Parathyroid adenoma (tissue), 2 donors: Measurements from ENCODE around the gene TMEM86B.
"Not testable (repeated sequence)": the region's sequence is repeated elsewhere in the genome, so short reads cannot be mapped to it uniquely, and the experiment has no call there.

Experiments used
- H2AFZ ChIP-seq: fragments of 300-600 bp; sonication (generic); one replicate; pipeline ENCODE4 v1.7.0; 2017; ENCODE audit warnings: antibody characterized with exemption, mild to moderate bottlenecking
- H3K27ac ChIP-seq: fragments of 300-600 bp; sonication (generic); one replicate; pipeline ENCODE4 v1.7.0; 2017
- H3K27me3 ChIP-seq: fragments of 300-600 bp; sonication (generic); one replicate; pipeline ENCODE4 v1.7.0; 2017; ENCODE audit warnings: low read length; ENCODE audit not compliant: control insufficient read depth, insufficient read depth
- H3K36me3 ChIP-seq: fragments of 300-600 bp; sonication (generic); one replicate; pipeline ENCODE4 v1.7.0; 2017; ENCODE audit warnings: low read length; ENCODE audit not compliant: control insufficient read depth, insufficient read depth
- H3K4me1 ChIP-seq: fragments of 300-600 bp; sonication (generic); one replicate; pipeline ENCODE4 v1.7.0; 2017; ENCODE audit warnings: control low read depth
- H3K4me2 ChIP-seq: fragments of 300-600 bp; sonication (generic); one replicate; pipeline ENCODE4 v1.7.0; 2017; ENCODE audit warnings: low read length
- H3K4me3 ChIP-seq: fragments of 300-600 bp; sonication (generic); one replicate; pipeline ENCODE4 v1.7.0; 2017; ENCODE audit warnings: low read depth, low read length
- H3K79me2 ChIP-seq: fragments of 300-600 bp; sonication (generic); one replicate; pipeline ENCODE4 v1.7.0; 2017; ENCODE audit warnings: control low read depth
- H3K9ac ChIP-seq: fragments of 300-600 bp; sonication (generic); one replicate; pipeline ENCODE4 v1.7.0; 2017; ENCODE audit warnings: mild to moderate bottlenecking
- H3K9me3 ChIP-seq: fragments of 300-600 bp; sonication (generic); one replicate; pipeline ENCODE4 v1.7.0; 2017; ENCODE audit warnings: low read length; ENCODE audit not compliant: control insufficient read depth
- CTCF ChIP-seq: fragments of 300-600 bp; sonication (generic); IDR thresholded peaks from one replicate; pipeline ENCODE4 v1.7.0; 2017; ENCODE audit warnings: antibody characterized with exemption, mild to moderate bottlenecking
- donor health status: primary hyperparathyroidism.

TMEM86B gene

GRCh38 chr19:55206664-55207500, 21.7 kb downstream of the TMEM86B start:
- Histone ChIP-seq H3K27ac (no peak overlapping the region), H3K4me3 (no peak overlapping the region), H3K9me3 (no peaks in the 10 kb centered on the region), H3K4me2 (no peak overlapping the region), H3K79me2 (no peaks in the 10 kb centered on the region), H3K9ac (peak overlapping the region; percentile 67), H2AFZ (peak overlapping the region; percentile 77), H3K36me3 (no peaks in the 10 kb centered on the region), H3K27me3 (no peaks in the 10 kb centered on the region), H3K4me1 (peaks cover 8% of the 10 kb centered on the region)
- no peak for TF ChIP-seq CTCF

GRCh38 chr19:55202199-55202598, 26.4 kb downstream of the TMEM86B start:
- not testable (repeated sequence) for H3K79me2 ChIP-seq, H3K9ac ChIP-seq, H3K4me2 ChIP-seq, H2AFZ ChIP-seq, H3K4me1 ChIP-seq, H3K27me3 ChIP-seq, H3K9me3 ChIP-seq, H3K36me3 ChIP-seq, H3K4me3 ChIP-seq, H3K27ac ChIP-seq
- peak; percentile 10 for TF ChIP-seq CTCF

GRCh38 chr19:55199620-55200204, 28.9 kb downstream of the TMEM86B start:
- Histone ChIP-seq H3K79me2 (no peaks in the 10 kb centered on the region), H3K9me3 (no peaks in the 10 kb centered on the region), H3K4me3 (no peak overlapping the region), H3K27me3 (no peaks in the 10 kb centered on the region), H3K4me1 (no peaks in the 10 kb centered on the region), H3K36me3 (no peaks in the 10 kb centered on the region), H3K4me2 (no peak overlapping the region), H3K9ac (no peak overlapping the region), H3K27ac (no peak overlapping the region), H2AFZ (no peak overlapping the region)
- no peak for TF ChIP-seq CTCF

- H2AFZ ChIP-seq: no peak overlapping the region
- H3K27me3 ChIP-seq: no peaks in the 10 kb centered on the region
- no peak overlapping the region for H3K4me2 ChIP-seq
- H3K9ac ChIP-seq: no peak overlapping the region
- H3K36me3 ChIP-seq: no peaks in the 10 kb centered on the region
- no peaks in the 10 kb centered on the region for H3K4me1 ChIP-seq
- no peaks in the 10 kb centered on the region for H3K79me2 ChIP-seq
- no peak overlapping the region for H3K4me3 ChIP-seq
- TF ChIP-seq CTCF: no peak
- no peak overlapping the region for H3K27ac ChIP-seq
- H3K9me3 ChIP-seq: no peaks in the 10 kb centered on the region
These were observed 29.9 kb downstream of the TMEM86B start for GRCh38 chr19:55198651-55199050.

GRCh38 chr19:55197528-55197927, 31.0 kb downstream of the TMEM86B start:
- no peak for TF ChIP-seq CTCF
- Histone ChIP-seq H3K36me3 (no peaks in the 10 kb centered on the region), H3K27me3 (no peaks in the 10 kb centered on the region), H3K4me3 (no peak overlapping the region), H3K4me1 (no peaks in the 10 kb centered on the region), H2AFZ (no peak overlapping the region), H3K4me2 (no peak overlapping the region), H3K27ac (no peak overlapping the region), H3K79me2 (no peaks in the 10 kb centered on the region), H3K9ac (no peak overlapping the region), H3K9me3 (no peaks in the 10 kb centered on the region)
